ENCODE results near the gene FBRS. TPM values are rescaled to one million over a fixed set of nuclear protein-coding genes. Genes with fewer than 3 reads are reported as not detected.

Gene FBRS
- total and polyA plus RNA-seq, 7 donors = 12.5 to 61.6 (median 28.1) TPM

- no peaks in the 10 kb centered on the region for H3K9me3 ChIP-seq
- peaks cover 27 to 63% (median 53%) of the 10 kb centered on the region in 4 donors for H3K36me3 ChIP-seq
- TF ChIP-seq POLR2A (IDR thresholded peaks at IDR 0.05) (no peak), POLR2AphosphoS5 (IDR thresholded peaks at IDR 0.05) (peak in 2 of 4 donors; percentile 11 to 24)
- intact Hi-C loops (cut with DNase I) = loop anchor here (1.0 to 10.0 kb wide), 5 partner anchors 39 to 844 kb away; partner anchors contain the start of genes FBXL19, PAGR1, PRRT2 and TBX6
- H3K27ac ChIP-seq = peak overlapping the region; percentile 96 to 98 (median 97)
- H3K4me1 ChIP-seq = peaks cover 0 to 57% (median 51%) of the 10 kb centered on the region in 4 donors
- H3K4me3 ChIP-seq = peak overlapping the region; percentile 91 to 99 (median 97)
- peak; percentile 94 for DNase-seq
- no peaks in the 10 kb centered on the region for H3K27me3 ChIP-seq
- WGBS, 2 donors = 0% methylated on average over 64 of the region's 64 CpGs
Measured at GRCh38 chr16:30658731-30659506, 688 bp downstream of the FBRS start.

- WGBS, 2 donors = 1% methylated on average over 84 of the region's 84 CpGs
- TF ChIP-seq EP300 (IDR thresholded peaks at IDR 0.05) = no peak
- no peak for TF ChIP-seq POLR2AphosphoS5 (IDR thresholded peaks at IDR 0.05)
- TF ChIP-seq CTCF (IDR thresholded peaks at IDR 0.05) = no peak
- no peak for TF ChIP-seq POLR2A (IDR thresholded peaks at IDR 0.05)
- Histone ChIP-seq H3K27ac (peak overlapping the region; percentile 96 to 98 (median 97)), H3K27me3 (no peaks in the 10 kb centered on the region), H3K4me1 (peaks cover 0 to 62% (median 56%) of the 10 kb centered on the region in 4 donors), H3K36me3 (peaks cover 24 to 63% (median 53%) of the 10 kb centered on the region in 4 donors), H3K9me3 (no peaks in the 10 kb centered on the region), H3K4me3 (peak overlapping the region; percentile 91 to 99 (median 97))
- intact Hi-C loops (cut with DNase I) = loop anchor here (1.0 to 10.0 kb wide), 5 partner anchors 39 to 845 kb away; partner anchors contain the start of genes FBXL19, PAGR1, PRRT2 and TBX6
- peak; percentile 78 for DNase-seq
Measured at GRCh38 chr16:30659507-30660423, 1.5 kb downstream of the FBRS start.

- Histone ChIP-seq H3K4me3 (peak overlapping the region; percentile 91 to 99 (median 97)), H3K36me3 (peaks cover 25 to 63% (median 53%) of the 10 kb centered on the region in 4 donors), H3K27me3 (no peaks in the 10 kb centered on the region), H3K27ac (peak overlapping the region; percentile 96 to 98 (median 97)), H3K9me3 (no peaks in the 10 kb centered on the region), H3K4me1 (peaks cover 0 to 63% (median 56%) of the 10 kb centered on the region in 4 donors)
- TF ChIP-seq CTCF (IDR thresholded peaks at IDR 0.05) (no peak), POLR2A (IDR thresholded peaks at IDR 0.05) (peak in 1 of 2 donors; percentile 29), POLR2AphosphoS5 (IDR thresholded peaks at IDR 0.05) (no peak), EP300 (IDR thresholded peaks at IDR 0.05) (no peak)
- intact Hi-C loops (cut with DNase I) = no loop called here
- DNase-seq = no peak
- 13 to 25% methylated on average over 21 of the region's 21 CpGs for WGBS, 2 donors
Measured at GRCh38 chr16:30660424-30661261, 2.4 kb downstream of the FBRS start.

- Histone ChIP-seq H3K9me3 (no peaks in the 10 kb centered on the region), H3K27ac (no peak overlapping the region), H3K4me3 (no peak overlapping the region), H3K27me3 (no peaks in the 10 kb centered on the region), H3K36me3 (peaks cover 29 to 68% (median 62%) of the 10 kb centered on the region in 4 donors), H3K4me1 (peaks cover 0 to 53% (median 46%) of the 10 kb centered on the region in 4 donors)
- WGBS, 2 donors = 91 to 94% methylated on average over 17 of the region's 17 CpGs
- intact Hi-C loops (cut with DNase I) = no loop called here
- no peak for DNase-seq
- TF ChIP-seq POLR2A (IDR thresholded peaks at IDR 0.05) (no peak), CTCF (IDR thresholded peaks at IDR 0.05) (no peak), EP300 (IDR thresholded peaks at IDR 0.05) (no peak), POLR2AphosphoS5 (IDR thresholded peaks at IDR 0.05) (no peak)
Measured at GRCh38 chr16:30662449-30662848, 4.2 kb downstream of the FBRS start.
